HG02852 (cell line): ENCODE measurements around the gene BRD9.

Experiments used
- ATAC-seq: cut with Tn5 transposase; IDR thresholded peaks from one replicate; pipeline ENCODE4 v1.9.1; 2021; ENCODE audit warnings: mild to moderate bottlenecking, moderate library complexity; ENCODE audit not compliant: unreplicated experiment

The BRD9 gene

DNA sequence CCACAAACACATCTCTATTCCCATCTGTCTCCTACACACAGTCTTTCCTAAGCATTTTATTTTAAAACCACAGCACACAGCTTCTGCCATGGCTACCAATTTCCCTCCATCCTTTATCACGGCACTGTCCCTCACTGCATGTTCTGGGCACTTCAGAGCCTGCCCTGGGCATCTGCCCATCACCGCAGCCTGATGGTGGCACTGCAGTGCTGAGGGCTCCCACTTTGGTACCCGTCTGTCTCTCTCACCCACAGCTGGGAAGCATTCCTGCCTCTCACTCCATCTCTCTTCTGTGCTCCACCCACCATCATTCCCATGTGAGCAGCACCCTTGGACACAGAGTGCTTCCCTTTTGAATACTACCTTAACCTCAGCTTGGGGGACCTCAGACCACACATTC lies 73.5 kb downstream of the BRD9 start:
- no peak for ATAC-seq

DNA sequence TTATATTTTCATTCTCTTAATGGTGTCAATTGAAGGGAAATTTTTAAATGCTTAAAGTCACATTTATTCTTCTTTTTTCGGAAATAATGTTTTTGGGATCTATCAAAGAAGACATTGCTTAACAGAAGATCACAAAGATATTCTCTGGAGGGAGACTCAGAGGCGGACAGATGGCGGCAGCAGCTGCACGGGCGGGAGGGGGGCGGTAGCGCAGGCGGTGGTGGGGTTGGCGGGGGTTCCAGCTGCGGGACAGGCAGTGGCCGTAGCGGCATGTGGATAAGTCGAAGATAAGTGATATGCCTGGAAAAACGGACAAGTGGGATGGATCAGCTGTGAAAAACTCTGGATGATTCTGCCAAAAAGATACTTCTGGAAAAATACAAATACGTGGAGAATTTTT lies 76.4 kb downstream of the BRD9 start:
- ATAC-seq: no peak

DNA sequence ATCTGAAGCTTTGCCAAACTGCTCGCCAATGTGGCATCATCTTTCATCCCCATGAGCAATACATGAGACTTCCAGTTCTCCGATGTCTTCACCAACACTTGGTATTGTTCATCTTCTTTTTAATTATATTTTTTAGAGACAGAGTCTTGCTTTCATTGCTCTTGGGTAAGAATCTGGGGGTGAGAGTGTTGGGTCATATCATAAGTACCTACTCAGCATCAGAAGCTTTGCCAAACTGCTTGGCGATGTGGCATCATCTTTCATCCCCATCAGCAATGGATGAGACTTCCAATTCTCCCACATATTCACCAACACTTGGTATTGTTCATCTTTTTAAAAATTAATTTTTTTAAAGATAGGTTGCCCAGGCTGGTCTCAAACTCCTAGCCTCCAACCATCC lies 77.2 kb downstream of the BRD9 start:
- ATAC-seq: no peak
